GM23248 (cell line): Measurements from ENCODE around the gene BLOC1S3. TPM values are rescaled to one million over a fixed set of nuclear protein-coding genes. Genes with fewer than 3 reads are reported as not detected.

ENCODE experiments used
- DNase-seq: peaks from one replicate; pipeline ENCODE4 v3.0.0-alpha.2; 2015
- H2AFZ ChIP-seq: fragments of 200-600 bp; sonication (generic); 2 replicates; pipeline ENCODE4 v1.6.1; 2016; ENCODE audit warnings: antibody characterized with exemption
- H3F3A ChIP-seq: fragments of 200-600 bp; sonication (generic); 2 replicates; pipeline ENCODE4 v1.6.1; 2016; ENCODE audit warnings: mild to moderate bottlenecking, antibody characterized with exemption, mixed run types; ENCODE audit not compliant: insufficient read depth
- H3K27ac ChIP-seq: fragments of 200-600 bp; sonication (generic); 2 replicates; pipeline ENCODE4 v1.5.1; 2016; ENCODE audit warnings: mild to moderate bottlenecking
- H3K27me3 ChIP-seq: fragments of 200-600 bp; sonication (generic); replicated peaks from 2 replicates; pipeline ENCODE4 v1.6.1; 2016; ENCODE audit warnings: mild to moderate bottlenecking; ENCODE audit not compliant: insufficient read depth
- H3K36me3 ChIP-seq: fragments of 200-600 bp; sonication (generic); 2 replicates; pipeline ENCODE4 v1.6.1; 2016; ENCODE audit warnings: low read depth, mild to moderate bottlenecking
- H3K4me1 ChIP-seq: fragments of 200-600 bp; sonication (generic); 2 replicates; pipeline ENCODE4 v1.6.1; 2016; ENCODE audit warnings: mild to moderate bottlenecking; ENCODE audit not compliant: insufficient read depth
- H3K4me2 ChIP-seq: fragments of 200-600 bp; sonication (generic); one replicate; pipeline ENCODE4 v1.6.1; 2016; ENCODE audit warnings: mild to moderate bottlenecking; ENCODE audit not compliant: unreplicated experiment
- H3K4me3 ChIP-seq: fragments of 200-600 bp; sonication (generic); 2 replicates; pipeline ENCODE4 v1.5.1; 2016; ENCODE audit warnings: mild to moderate bottlenecking
- H3K79me2 ChIP-seq: fragments of 200-600 bp; sonication (generic); 2 replicates; pipeline ENCODE4 v1.6.1; 2016; ENCODE audit warnings: mild to moderate bottlenecking; ENCODE audit not compliant: insufficient read depth
- H3K9ac ChIP-seq: fragments of 200-600 bp; sonication (generic); 2 replicates; pipeline ENCODE4 v1.6.1; 2016; ENCODE audit warnings: mild to moderate bottlenecking
- H3K9me2 ChIP-seq: fragments of 200-600 bp; sonication (generic); 2 replicates; pipeline ENCODE4 v1.6.1; 2016; ENCODE audit warnings: mixed run types, mild to moderate bottlenecking, moderate library complexity; ENCODE audit not compliant: insufficient read depth
- H3K9me3 ChIP-seq: fragments of 200-600 bp; sonication (generic); one replicate; pipeline ENCODE4 v1.6.1; 2017; ENCODE audit warnings: low read depth
- H4K20me1 ChIP-seq: fragments of 200-600 bp; sonication (generic); 2 replicates; pipeline ENCODE4 v1.6.0; 2016; ENCODE audit not compliant: insufficient read depth
- EZH2 ChIP-seq: fragments of 200-600 bp; sonication (generic); IDR thresholded peaks from 2 replicates; pipeline ENCODE4 v1.6.1; 2018; ENCODE audit warnings: antibody characterized with exemption, mild to moderate bottlenecking; ENCODE audit not compliant: insufficient read depth, poor library complexity, severe bottlenecking
- EZH2phosphoT487 ChIP-seq: fragments of 200-600 bp; sonication (generic); IDR thresholded peaks from 2 replicates; pipeline ENCODE4 v1.6.1; 2018; ENCODE audit warnings: antibody characterized with exemption, moderate library complexity, mild to moderate bottlenecking, low read depth; ENCODE audit not compliant: insufficient read depth
- WGBS, 2 experiments: methylation state at CpG; one replicate each; pipeline ENCODE4 v1.1.6; 2015 to 2017; ENCODE audit warnings: low lambda C conversion rate in 2 of 2, low coverage in 1 of 2; ENCODE audit errors: missing lambda C conversion rate in 2 of 2; 5-methylcytosine and 5-hydroxymethylcytosine counted together
- in situ Hi-C: fragments of 300-500 bp; cut with MboI; formaldehyde crosslinking; loops from 2 replicates; pipeline ENCODE4 v1.15.0; 2020
- polyA plus RNA-seq: library from polyadenylated mRNA; unstranded; fragments of >200 nt; fragmentation: Nextera tagmentation; extraction: Ambion mirVana; gene quantifications from 2 replicates; pipeline ENCODE4 v1.2.1, GENCODE V29; 2016
- total RNA-seq: library from RNA; depleted of rRNA; stranded (reverse); fragments of >200 nt; shearing (Covaris generic); gene quantifications from 2 replicates; pipeline ENCODE4 v1.2.3, GENCODE V29; 2014

The BLOC1S3 gene
- total and polyA plus RNA-seq, 2 experiments from 2014 or later: 4.3 to 7.2 TPM

- H3K36me3 ChIP-seq: no peaks in the 10 kb centered on the region
- no peak for DNase-seq
- no peak for TF ChIP-seq EZH2phosphoT487
- TF ChIP-seq EZH2: no peak
- H3K4me2 ChIP-seq: no peak overlapping the region
- no peaks in the 10 kb centered on the region for H3K9me3 ChIP-seq
- H4K20me1 ChIP-seq: no peaks in the 10 kb centered on the region
- no peak overlapping the region for H3K27ac ChIP-seq
- H3K27me3 ChIP-seq: no peaks in the 10 kb centered on the region
- H3K9me2 ChIP-seq: no peaks in the 10 kb centered on the region
- no peaks in the 10 kb centered on the region for H3K79me2 ChIP-seq
- in situ Hi-C loops: no loop called here
- no peak overlapping the region for H3K4me3 ChIP-seq
- H3K9ac ChIP-seq: no peak overlapping the region
- 0 out of 2 replicates have a peak, but pooled peaks cover 8% of the 10 kb centered on the region for H3K4me1 ChIP-seq
- 65 to 76% methylated on average over 7 of the region's 7 CpGs for WGBS, 2 experiments
- H2AFZ ChIP-seq: no peak overlapping the region
- H3F3A ChIP-seq: peaks cover 9% of the 10 kb centered on the region; the same call in 1 of the 2 replicates
These were observed 7.4 kb upstream of the BLOC1S3 start for GRCh38 chr19:45171211-45171623.

GRCh38 chr19:45172173-45172572 is 6.4 kb upstream of the BLOC1S3 start:
- WGBS, 2 experiments: 59 to 60% methylated on average over 4 of the region's 4 CpGs
- H3K9me2 ChIP-seq: no peaks in the 10 kb centered on the region
- DNase-seq: no peak
- H3K9ac ChIP-seq: no peak overlapping the region
- H3K4me3 ChIP-seq: no peak overlapping the region
- H3K27ac ChIP-seq: no peak overlapping the region
- H3K4me2 ChIP-seq: no peak overlapping the region
- in situ Hi-C loops: no loop called here
- 0 out of 2 replicates have a peak, but pooled peaks cover 10% of the 10 kb centered on the region for H3K4me1 ChIP-seq
- H3K27me3 ChIP-seq: no peaks in the 10 kb centered on the region
- no peaks in the 10 kb centered on the region for H4K20me1 ChIP-seq
- no peak overlapping the region for H2AFZ ChIP-seq
- H3K79me2 ChIP-seq: no peaks in the 10 kb centered on the region
- H3K36me3 ChIP-seq: no peaks in the 10 kb centered on the region
- no peaks in the 10 kb centered on the region for H3K9me3 ChIP-seq
- peaks cover 10% of the 10 kb centered on the region; the same call in 1 of the 2 replicates for H3F3A ChIP-seq
- TF ChIP-seq EZH2phosphoT487 (no peak), EZH2 (no peak)

- H3K36me3 ChIP-seq: no peaks in the 10 kb centered on the region
- no peaks in the 10 kb centered on the region for H3K9me3 ChIP-seq
- H4K20me1 ChIP-seq: no peaks in the 10 kb centered on the region
- H3K27me3 ChIP-seq: no peaks in the 10 kb centered on the region
- whole genome bisulfite sequencing, 2 experiments: 83 to 84% methylated on average over 17 of the region's 18 CpGs
- no peak overlapping the region for H3K27ac ChIP-seq
- DNase-seq: no peak
- H3K9ac ChIP-seq: no peak overlapping the region
- no peaks in the 10 kb centered on the region for H3K9me2 ChIP-seq
- H3K79me2 ChIP-seq: no peaks in the 10 kb centered on the region
- TF ChIP-seq EZH2 (no peak), EZH2phosphoT487 (no peak)
- in situ Hi-C loops: no loop called here
- H3K4me1 ChIP-seq: 0 out of 2 replicates have a peak, but pooled peaks cover 13% of the 10 kb centered on the region
- H2AFZ ChIP-seq: no peak overlapping the region
- H3K4me3 ChIP-seq: no peak overlapping the region
- H3K4me2 ChIP-seq: no peak overlapping the region
- H3F3A ChIP-seq: peaks cover 15% of the 10 kb centered on the region; the same call in 1 of the 2 replicates
These were observed 5.9 kb upstream of the BLOC1S3 start for GRCh38 chr19:45172611-45173208.

- TF ChIP-seq EZH2 (no peak), EZH2phosphoT487 (no peak)
- H2AFZ ChIP-seq: no peak overlapping the region
- H3K4me1 ChIP-seq: 0 out of 2 replicates have a peak, but pooled peaks cover 13% of the 10 kb centered on the region
- H4K20me1 ChIP-seq: no peaks in the 10 kb centered on the region
- peaks cover 16% of the 10 kb centered on the region; the same call in 1 of the 2 replicates for H3F3A ChIP-seq
- in situ Hi-C loops: no loop called here
- H3K4me2 ChIP-seq: no peak overlapping the region
- no peak overlapping the region for H3K4me3 ChIP-seq
- H3K36me3 ChIP-seq: no peaks in the 10 kb centered on the region
- DNase-seq: peak; percentile 57
- H3K27ac ChIP-seq: no peak overlapping the region
- H3K9me2 ChIP-seq: no peaks in the 10 kb centered on the region
- H3K27me3 ChIP-seq: no peaks in the 10 kb centered on the region
- no peak overlapping the region for H3K9ac ChIP-seq
- no peaks in the 10 kb centered on the region for H3K79me2 ChIP-seq
- WGBS, 2 experiments: 82 to 88% methylated on average over 12 of the region's 12 CpGs
- no peaks in the 10 kb centered on the region for H3K9me3 ChIP-seq
These were observed 4.8 kb upstream of the BLOC1S3 start for GRCh38 chr19:45173816-45174215.
